ENCODE results near the gene SPINK6. TPM values are rescaled to one million over a fixed set of nuclear protein-coding genes. Genes with fewer than 3 reads are reported as not detected.

SPINK6 gene
- total RNA-seq, 1 donor from 2014 or later, result not detected

- H3K9me3 Mint-ChIP-seq (ENCODE audit: low read depth), result no peaks in the 10 kb centered on the region
Measured at GRCh38 chr5:148205044-148205806, 2.4 kb downstream of the SPINK6 start.

GRCh38 chr5:148205865-148206264, 3.0 kb downstream of the SPINK6 start:
- H3K36me3 Mint-ChIP-seq (ENCODE audit: low read depth), result no peaks in the 10 kb centered on the region
- no peak overlapping the region for H3K27ac Mint-ChIP-seq (ENCODE audit: unreplicated experiment)
- no peak for DNase-seq (ENCODE audit: low spot score)
- H3K4me1 Mint-ChIP-seq (ENCODE audit: low read depth), result no peaks in the 10 kb centered on the region
- H3K4me3 Mint-ChIP-seq (ENCODE audit: unreplicated experiment), result no peak overlapping the region
- no peaks in the 10 kb centered on the region for H3K9me3 Mint-ChIP-seq (ENCODE audit: low read depth)
- peaks cover 17% of the 10 kb centered on the region for H3K27me3 Mint-ChIP-seq (ENCODE audit: low read depth)
- no peak for TF ChIP-seq CTCF (IDR thresholded peaks at IDR 0.05)

More at GRCh38 chr5:148205044-148205806, 2.4 kb downstream of the SPINK6 start:
- Mint-ChIP-seq H3K27ac (ENCODE audit: unreplicated experiment) (no peak overlapping the region), H3K27me3 (ENCODE audit: low read depth) (peaks cover 17% of the 10 kb centered on the region), H3K4me1 (ENCODE audit: low read depth) (no peaks in the 10 kb centered on the region), H3K4me3 (ENCODE audit: unreplicated experiment) (no peak overlapping the region), H3K36me3 (ENCODE audit: low read depth) (no peaks in the 10 kb centered on the region)
- DNase-seq (ENCODE audit: low spot score), result no peak
- no peak for TF ChIP-seq CTCF (IDR thresholded peaks at IDR 0.05)

GRCh38 chr5:148206620-148207019, 3.8 kb downstream of the SPINK6 start:
- no peak for DNase-seq (ENCODE audit: low spot score)
- no peak overlapping the region for H3K27ac Mint-ChIP-seq (ENCODE audit: unreplicated experiment)
- no peak for TF ChIP-seq CTCF (IDR thresholded peaks at IDR 0.05)
- peaks cover 15% of the 10 kb centered on the region for H3K27me3 Mint-ChIP-seq (ENCODE audit: low read depth)
- no peaks in the 10 kb centered on the region for H3K4me1 Mint-ChIP-seq (ENCODE audit: low read depth)
- H3K36me3 Mint-ChIP-seq (ENCODE audit: low read depth), result no peaks in the 10 kb centered on the region
- H3K9me3 Mint-ChIP-seq (ENCODE audit: low read depth), result no peaks in the 10 kb centered on the region
- no peak overlapping the region for H3K4me3 Mint-ChIP-seq (ENCODE audit: unreplicated experiment)

- H3K9me3 Mint-ChIP-seq (ENCODE audit: low read depth), result no peaks in the 10 kb centered on the region
- no peak overlapping the region for H3K4me3 Mint-ChIP-seq (ENCODE audit: unreplicated experiment)
- no peaks in the 10 kb centered on the region for H3K36me3 Mint-ChIP-seq (ENCODE audit: low read depth)
- H3K27ac Mint-ChIP-seq (ENCODE audit: unreplicated experiment), result no peak overlapping the region
- TF ChIP-seq CTCF (IDR thresholded peaks at IDR 0.05), result no peak
- H3K27me3 Mint-ChIP-seq (ENCODE audit: low read depth), result peaks cover 15% of the 10 kb centered on the region
- no peak for DNase-seq (ENCODE audit: low spot score)
- no peaks in the 10 kb centered on the region for H3K4me1 Mint-ChIP-seq (ENCODE audit: low read depth)
Measured at GRCh38 chr5:148208226-148208625, 5.4 kb downstream of the SPINK6 start.

- Mint-ChIP-seq H3K9me3 (ENCODE audit: low read depth) (no peaks in the 10 kb centered on the region), H3K4me3 (ENCODE audit: unreplicated experiment) (no peak overlapping the region), H3K27me3 (ENCODE audit: low read depth) (peaks cover 15% of the 10 kb centered on the region), H3K27ac (ENCODE audit: unreplicated experiment) (no peak overlapping the region), H3K4me1 (ENCODE audit: low read depth) (no peaks in the 10 kb centered on the region), H3K36me3 (ENCODE audit: low read depth) (no peaks in the 10 kb centered on the region)
- DNase-seq (ENCODE audit: low spot score), result no peak
- TF ChIP-seq CTCF (IDR thresholded peaks at IDR 0.05), result no peak
Measured at GRCh38 chr5:148209151-148209770, 6.4 kb downstream of the SPINK6 start.

All from chondrocyte (in vitro differentiated cells).